Glomerular visceral epithelial cell (primary cell): ENCODE measurements around the gene METAP1D.
"Not testable (repeated sequence)": the region's sequence is repeated elsewhere in the genome, so short reads cannot be mapped to it uniquely, and the experiment has no call there.

Experiments
- DNase-seq: peaks from one replicate; pipeline ENCODE4 v3.0.0-alpha.2; 2016; ENCODE audit errors: extremely low spot score

Gene METAP1D

DNA sequence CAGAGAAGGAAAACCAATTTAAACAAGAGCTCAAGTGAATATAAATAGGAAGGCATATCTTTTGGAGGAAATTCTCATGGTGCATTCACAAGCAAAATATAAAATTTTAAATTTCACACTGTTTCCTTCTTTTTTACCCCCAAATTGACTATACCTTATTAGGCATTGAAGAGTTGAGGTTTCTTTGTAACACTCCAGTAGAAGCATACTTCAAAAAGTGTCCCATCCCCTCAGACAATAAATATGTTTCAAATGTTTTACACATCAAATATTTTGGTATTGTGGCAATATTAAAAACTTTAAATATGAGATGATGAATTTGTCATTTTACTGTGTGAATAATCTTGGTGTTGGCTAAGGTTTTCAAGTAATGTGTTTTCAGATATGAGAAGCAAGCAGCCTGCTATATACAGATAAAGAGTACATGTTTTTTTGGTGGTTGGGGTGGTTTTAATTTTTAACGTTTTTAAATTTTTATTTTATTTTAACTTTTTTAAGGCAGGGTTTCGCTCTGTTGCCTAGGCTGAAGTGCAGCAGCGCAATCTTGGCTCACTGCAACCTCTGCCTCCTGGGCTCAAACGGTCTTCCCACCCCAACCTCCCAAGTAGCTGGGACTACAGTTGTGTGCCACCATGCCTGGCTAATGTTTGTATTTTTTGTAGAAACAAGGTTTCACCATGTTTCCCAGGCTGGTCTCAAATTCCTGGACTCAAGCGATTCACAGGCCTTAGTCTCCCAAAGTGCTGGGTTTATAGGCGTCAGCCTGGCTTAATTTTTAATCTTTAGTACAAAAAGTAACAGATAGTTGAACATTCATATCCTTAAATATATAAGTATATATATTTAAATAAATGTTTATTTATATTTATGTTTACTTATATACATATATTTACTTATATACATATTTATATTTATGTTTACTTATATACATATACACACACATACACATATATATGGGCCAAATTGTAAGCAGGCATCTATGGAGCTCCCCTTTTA, 49.1 kb downstream of the METAP1D start:
- DNase-seq, result no peak

DNA sequence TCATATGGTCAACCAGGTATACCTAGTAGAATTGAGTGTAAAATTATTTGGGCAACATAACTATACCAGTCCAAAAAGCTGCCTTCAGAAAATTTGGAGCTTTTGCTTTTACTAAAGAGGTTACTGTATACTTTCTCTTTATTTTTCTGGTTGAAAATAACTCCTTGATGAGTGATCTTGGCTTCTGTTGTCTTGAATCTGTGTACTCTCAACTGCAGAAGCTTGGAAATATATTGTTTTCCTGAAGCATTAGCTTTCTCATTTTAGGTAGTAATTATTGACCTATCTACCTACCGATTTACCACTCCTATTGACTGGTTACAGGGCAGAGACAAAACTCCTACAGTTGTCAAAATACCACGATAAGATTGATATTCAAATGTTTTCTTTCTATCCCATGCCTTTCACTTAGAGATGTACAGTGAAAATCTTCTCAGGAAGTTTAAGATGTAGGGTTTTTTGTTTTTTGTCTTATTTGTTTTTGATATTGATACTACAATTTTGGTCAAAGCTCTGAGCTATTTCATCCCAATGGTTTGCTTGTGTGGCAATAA, 49.9 kb downstream of the METAP1D start:
- DNase-seq, result no peak

DNA sequence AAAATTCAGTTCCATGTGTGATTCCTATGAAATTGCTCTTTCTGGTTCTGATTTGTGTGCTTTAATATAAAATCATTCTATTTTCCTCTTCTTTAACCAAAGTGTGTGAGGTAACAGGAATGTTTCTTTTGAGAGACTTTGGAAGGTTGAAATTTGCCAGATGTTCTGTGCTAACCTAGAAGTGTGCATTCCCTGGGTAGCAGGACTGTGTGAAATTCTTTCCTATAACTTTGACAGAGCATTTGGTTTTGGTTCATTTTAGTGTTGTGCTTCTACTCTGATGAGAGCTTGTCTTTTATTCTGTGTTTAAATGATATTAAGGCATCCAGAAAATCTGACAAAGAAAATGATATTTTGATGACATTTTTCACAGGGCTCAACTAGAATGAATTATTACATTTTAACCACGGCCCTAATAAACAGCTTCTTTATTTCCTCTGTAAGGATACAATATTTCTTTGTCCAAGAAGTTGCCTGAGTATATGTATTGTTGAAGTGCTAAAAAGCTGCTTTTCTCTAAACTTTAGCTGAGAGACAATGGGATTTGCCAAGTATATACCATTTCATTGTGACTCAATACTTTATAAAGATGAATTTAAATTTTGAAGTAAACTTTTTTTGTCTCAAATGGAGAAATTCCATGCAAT, 50.8 kb downstream of the METAP1D start:
- DNase-seq, result no peak

DNA sequence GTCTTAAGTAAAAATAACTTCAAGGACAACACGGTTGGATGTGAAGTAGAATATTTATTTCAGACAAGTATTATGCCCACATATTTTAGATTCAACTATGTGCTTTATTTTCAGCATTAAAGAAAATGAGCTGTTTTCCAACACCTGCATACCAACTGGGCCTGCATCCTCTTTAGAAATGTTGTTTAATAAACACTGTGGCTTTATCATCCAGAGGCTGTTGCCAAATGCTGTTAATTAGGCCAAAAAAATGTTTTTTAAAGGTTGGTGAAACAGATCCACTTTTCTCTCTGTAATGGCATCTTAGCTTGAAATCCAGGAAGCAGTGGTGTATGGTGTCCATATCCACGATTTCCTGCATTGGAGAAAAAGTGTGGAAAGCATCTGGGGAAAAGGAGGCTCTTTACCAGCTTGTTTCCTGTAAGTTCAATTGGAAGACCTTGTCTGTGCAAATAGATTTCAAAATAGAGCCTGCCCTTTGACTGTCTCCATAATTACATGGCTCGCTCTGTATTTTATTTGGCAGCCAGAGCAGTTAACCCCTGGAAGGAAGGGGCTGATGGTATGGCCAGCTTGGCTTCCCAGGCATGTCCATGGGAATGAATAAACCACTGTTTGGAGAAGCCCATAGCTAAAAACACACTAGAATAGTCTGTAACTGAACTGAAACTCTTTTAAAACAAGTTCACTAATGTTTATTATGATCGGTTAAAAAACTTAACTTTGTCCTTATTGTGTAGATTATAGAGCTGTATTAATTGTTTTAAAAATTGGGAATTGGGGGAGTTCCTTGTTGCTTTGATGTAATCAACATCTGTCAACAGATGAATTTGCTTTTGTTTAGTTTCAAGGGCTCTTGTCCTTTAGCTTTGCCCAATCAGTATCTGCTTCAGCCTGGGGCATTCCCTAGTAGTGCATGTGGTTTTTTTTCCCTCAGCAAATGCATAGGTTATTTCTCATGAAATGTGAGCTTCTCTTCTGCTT, 52.5 kb downstream of the METAP1D start:
- DNase-seq, result no peak

DNA sequence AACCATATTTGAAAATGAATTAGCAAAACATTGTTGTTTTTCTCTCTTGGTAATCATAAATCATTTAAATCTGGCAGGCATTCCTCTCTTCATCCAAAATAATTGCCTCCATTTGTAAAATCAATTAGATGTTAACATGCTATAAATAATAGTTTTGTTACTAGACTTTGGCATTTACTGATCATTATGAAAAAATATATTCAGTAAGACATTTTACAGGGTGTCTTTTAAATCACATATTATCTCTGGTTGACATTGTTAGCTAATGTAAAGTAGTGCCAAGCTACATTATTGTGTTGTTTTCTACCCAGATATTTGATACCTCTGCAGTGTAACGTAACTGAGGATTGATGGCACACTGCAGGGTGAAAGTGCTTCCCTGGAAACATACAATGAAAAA, 53.7 kb downstream of the METAP1D start:
- no peak for DNase-seq

DNA sequence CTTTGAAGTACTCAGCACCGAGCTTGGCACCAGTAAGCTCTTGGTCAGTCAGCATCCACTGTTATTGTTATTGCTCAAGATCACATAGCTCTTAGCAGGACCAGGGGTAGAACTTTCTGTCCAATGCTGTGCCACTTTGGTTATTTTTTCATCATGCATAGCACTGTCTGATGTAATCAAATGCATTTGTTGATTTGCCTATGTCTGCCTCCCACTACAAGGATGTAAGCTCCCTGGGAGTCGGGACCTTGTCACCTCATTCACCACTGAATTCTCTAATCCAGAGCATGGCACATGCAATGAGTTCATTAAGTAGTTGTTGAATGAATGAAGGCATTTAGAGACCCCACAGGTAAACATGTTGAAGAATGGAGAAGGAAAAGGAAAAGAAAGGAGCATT, 56.5 kb downstream of the METAP1D start:
- no peak for DNase-seq

DNA sequence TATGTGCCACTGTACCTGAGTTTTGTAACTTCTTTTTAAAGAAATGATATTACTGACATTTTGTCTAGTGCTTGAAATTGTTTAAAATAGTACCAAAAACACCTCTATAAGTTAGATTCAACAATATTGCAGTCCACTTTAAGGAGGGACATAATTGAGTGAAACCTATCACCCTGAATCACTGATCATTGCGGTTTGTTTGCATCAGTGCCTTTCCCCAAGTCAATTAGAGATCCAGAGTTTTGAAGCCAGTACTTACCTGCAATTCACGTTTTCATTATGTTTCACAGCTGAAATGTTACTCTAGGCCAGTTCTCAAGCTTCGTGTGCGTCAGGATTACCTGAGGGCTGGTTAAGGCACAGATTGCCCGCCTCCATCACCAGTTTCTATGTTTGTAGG, 58.9 kb downstream of the METAP1D start:
- no peak for DNase-seq

DNA sequence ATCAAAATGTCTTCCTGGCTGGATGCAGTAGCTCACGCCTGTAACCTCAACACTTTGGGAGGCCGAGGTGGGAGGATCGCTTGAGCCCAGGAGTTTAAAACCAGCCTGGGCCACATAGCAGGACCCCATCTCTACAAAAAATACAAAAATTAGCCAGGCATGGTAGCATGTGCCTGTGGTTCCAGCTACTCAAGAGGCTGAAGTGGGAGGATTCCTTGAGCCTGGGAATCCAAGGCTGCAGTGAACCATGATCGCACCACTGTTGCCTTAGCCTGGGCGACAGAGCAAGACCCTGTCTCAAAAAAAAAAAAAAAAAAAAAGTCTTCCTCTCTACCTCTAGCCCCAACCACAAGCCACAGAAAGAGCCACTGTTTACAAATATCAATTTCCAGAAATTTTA, 60.4 kb downstream of the METAP1D start:
- DNase-seq, result not testable (repeated sequence)

DNA sequence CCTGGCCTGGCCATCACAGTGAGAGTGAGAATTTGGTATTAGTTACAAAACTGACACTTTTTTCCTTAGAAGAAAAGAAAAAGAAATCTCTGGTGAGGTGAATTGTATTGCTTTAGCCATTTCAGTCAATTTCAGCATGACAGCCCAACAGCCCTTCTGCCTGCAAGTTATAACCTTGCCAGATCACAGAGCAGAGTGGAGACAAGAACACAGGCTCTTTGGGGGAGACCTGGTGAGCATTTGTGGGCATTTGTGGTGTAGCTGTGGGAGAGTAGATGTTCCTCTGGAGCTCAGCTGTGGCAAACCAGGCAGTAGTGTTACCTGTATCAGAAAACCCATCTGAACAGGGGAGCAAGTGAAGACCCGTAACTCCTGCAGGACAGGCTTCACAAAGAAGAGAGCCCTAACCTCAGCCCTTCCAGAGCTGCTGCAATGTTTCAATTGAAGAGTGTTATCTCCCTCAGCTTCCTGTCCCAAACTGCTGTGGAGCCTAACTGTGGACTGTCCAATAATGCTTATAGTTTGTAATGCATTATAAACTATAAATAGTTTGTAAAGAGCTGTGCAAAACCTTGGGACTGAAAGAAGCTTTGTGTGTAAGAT, 62.8 kb downstream of the METAP1D start:
- DNase-seq, result no peak

DNA sequence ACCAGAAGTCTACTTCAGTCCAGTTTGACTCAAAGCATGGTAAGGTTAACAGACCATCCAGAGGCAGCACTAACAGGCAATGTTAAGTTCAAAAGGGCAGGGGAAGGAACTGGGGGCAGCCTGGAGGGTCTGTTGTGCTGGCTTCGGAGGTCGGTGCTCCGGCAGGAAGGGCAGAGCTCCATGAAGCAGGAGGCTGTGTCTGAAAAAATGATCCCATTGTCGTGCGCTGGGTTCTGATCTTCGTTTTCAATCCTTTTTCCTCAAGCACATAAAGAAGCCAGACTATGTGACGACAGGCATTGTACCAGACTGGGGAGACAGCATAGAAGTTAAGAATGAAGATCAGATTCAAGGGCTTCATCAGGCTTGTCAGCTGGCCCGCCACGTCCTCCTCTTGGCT, 63.7 kb downstream of the METAP1D start:
- no peak for DNase-seq

DNA sequence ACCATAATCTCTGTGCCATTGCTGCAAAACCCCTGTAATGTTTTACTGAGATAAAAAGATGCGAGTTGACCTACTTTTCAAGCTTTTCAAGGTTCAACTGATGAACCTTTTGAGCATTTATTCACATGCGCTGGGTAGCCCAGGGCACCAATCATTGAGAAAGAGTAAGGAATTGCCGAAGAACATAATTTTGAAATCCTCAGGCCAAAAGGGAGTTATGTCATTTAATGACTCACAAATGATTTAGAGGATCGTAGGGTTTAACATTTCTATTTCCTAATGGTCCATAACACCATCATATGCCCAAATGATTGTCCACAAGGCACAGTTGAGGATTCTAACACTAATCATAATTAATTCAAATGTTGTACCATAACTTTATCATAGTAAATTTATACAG, 65.4 kb downstream of the METAP1D start:
- no peak for DNase-seq

DNA sequence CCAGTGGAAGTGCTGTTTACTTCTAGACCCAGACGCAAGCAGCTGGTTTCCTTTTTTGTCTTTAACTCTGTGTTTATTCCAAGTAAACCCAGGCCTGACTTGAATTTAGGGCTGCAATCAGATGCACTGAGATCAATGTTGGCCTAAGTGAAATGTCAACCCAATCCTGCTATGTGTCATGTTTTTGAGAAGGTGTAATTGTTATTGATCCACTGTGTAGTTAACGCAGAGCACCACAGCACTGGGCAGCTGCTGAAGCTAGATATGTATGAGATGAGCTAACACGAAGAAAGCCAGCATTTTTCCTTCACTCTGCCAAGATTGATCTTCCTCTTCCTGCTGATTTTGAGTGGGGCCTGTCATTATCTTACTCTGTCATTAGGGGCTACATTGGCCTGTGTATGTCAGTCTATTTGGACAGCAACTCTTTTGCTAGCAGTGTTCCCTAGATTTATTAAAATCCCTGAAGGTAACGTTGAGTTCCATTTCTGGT, 66.7 kb downstream of the METAP1D start:
- DNase-seq, result no peak

DNA sequence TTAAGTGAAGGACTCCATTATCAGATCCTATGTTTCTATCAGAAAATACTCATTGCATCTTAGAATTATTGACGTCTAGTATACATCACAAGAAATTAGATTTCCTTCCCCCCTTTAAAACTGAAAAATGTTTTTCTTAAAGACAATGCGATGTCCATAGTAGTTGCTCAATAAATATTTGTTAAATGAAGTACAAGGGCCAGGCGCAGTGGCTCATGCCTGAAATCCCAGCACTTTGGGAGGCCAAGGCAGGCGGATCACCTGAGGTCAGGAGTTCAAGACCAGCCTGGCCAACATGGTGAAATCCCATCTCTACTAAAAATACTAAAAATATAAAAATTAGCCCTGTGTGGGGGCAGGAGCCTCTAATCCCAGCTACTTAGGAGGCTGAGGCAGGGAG, 68.2 kb downstream of the METAP1D start:
- DNase-seq, result not testable (repeated sequence)

DNA sequence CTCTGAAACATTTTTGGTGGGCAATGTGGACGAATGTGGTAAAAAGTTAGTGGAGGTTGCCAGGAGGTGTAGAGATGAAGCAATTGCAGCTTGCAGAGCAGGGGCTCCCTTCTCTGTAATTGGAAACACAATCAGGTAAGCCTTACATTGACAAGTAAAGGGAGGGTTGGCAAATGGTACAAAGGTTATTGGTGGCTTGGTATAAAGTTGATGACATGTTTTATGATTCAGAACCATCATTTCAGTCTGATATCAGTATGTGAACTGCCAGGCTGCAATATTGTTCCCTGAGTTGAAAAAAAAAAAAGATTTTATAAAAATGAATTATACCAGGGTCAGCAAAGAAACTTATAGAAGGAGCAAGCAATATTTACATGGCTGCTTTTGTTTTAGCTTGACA, 71.2 kb downstream of the METAP1D start:
- no peak for DNase-seq

DNA sequence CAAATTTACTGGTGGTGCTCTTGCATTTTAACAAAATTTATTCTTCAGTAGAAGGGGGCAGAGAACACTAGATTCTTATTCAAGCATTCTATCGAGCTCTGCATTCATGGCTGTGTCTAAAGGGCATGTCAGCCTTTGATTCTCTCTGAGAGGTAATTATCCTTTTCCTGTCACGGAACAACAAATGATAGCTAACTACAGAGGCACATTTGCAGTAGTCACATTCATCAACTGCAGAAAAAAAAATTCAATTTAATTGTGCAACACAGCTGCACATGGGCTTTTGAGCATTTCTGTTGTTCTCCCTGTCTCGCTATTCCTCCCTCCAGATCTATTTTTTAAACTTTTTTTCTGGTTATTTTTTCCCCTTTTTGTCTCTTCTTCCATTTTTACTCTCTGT, 72.5 kb downstream of the METAP1D start:
- DNase-seq, result no peak

DNA sequence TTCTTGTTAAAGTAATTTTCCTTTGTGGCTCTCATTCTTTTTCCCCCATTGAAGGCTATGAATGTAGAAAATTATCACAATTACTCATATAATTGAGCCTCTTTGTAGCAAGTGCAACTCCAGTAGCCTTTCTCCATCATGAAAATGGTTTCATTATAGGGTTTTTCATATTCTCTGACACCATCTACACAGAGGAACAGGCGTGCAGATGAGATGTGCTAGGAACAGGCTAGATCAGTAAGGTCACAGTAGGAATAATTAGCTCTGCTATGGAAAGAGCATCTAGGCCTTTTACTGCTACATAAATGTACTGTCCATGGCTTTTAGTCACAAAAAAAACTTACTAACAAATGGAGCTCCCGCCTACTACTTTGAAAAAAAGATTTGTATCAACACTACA, 73.0 kb downstream of the METAP1D start:
- DNase-seq, result no peak

DNA sequence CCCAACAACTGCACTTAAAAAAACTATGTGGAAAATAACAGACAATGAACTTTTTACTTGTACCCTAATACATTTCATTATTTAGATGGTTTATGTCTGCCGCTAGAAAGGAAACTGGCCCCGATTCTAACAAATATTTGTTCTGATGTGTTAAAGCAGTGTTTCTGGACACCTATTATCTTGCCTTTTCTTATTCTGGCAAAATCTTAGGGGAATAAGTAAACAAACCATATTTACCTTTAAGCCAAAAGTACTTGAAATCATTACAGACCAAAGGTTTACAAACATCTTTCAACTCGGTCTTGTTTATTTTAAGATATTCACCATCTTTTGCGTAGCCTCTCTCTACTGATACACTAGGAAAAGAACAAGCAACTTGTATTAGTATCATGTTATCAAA, 73.8 kb downstream of the METAP1D start:
- DNase-seq, result no peak

DNA sequence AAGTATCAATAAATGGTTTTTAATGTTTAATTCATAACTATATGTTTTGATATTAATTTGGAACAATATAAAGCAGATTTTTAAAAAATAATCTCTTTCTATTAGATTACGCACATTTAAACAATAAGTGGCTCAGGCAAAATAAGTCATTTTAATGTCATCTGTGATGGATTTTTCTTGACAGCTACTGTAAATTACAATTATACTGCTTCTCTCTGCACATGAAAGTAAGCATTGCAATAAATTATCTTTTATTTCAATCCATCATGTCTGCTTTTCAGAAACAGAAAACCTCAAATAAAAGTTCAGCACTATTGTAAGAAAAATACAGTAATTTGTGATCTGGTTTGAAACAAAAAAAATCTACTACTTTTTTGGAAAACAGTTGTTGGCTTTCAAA, 74.5 kb downstream of the METAP1D start:
- no peak for DNase-seq

DNA sequence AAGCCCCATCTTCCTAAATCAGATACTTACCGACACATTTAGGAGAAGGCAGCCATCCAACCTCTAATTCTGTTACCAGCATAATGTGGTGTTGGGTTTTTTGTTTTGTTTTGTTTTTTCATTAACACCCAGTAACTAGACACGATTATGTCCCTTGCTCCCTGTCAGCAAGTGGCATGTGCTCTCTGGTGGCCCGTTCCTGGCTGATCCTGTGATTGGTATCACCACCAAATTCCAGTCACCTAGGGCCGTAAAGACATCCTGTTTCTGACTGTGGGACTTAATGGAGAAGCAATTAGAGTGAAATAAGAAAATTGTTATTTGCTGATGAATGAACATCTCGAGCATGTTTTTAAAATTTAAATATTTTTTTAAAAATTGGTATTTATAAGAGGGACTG, 79.7 kb downstream of the METAP1D start:
- no peak for DNase-seq

DNA sequence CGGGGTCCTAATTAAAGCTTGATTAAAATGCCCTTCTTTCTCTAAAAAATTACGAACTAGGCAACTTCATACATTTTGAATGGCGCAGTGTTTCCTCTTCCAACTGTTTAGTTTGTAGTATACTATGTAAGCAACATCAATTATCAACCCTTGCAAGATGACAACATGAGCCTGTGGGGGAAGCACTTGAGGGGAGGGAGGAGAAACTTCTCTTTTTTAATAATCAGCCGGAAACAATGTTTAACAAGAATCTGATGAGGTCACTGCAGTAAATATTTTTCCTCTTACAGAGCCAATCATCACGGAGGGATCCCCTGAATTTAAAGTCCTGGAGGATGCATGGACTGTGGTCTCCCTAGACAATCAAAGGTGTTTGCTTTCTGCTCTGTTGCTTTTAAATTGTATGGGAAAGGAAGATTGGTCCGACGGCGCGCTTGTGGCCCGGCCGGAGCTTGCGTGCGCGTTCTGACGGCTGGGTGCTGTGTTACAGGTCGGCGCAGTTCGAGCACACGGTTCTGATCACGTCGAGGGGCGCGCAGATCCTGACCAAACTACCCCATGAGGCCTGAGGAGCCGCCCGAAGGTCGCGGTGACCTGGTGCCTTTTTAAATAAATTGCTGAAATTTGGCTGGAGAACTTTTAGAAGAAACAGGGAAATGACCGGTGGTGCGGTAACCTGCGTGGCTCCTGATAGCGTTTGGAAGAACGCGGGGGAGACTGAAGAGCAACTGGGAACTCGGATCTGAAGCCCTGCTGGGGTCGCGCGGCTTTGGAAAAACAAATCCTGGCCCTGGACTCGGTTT, 80.3 kb downstream of the METAP1D start:
- DNase-seq, result no peak
